ENCODE data around the gene KCNK13.

KCNK13 gene

GRCh38 chr14:90132821-90133570, 71.2 kb downstream of the KCNK13 start:
- no peaks in the 10 kb centered on the region for H3K4me1 ChIP-seq (ENCODE audit: control insufficient read depth in 1 of 2, insufficient read depth in 1 of 2, low read depth in 1 of 2, low read length in 1 of 2)
- no peaks in the 10 kb centered on the region for H3K36me3 ChIP-seq
- H3K27me3 ChIP-seq, result peaks cover 10% of the 10 kb centered on the region
- H3K9me3 ChIP-seq, result no peaks in the 10 kb centered on the region
- TF ChIP-seq CTCF (IDR thresholded peaks at IDR 0.05), result no peak
- no peak overlapping the region for H3K27ac ChIP-seq
- H3K4me3 ChIP-seq (ENCODE audit: low read depth in 1 of 2, low read length in 1 of 2), result no peak overlapping the region

GRCh38 chr14:90136904-90137303, 75.1 kb downstream of the KCNK13 start:
- Histone ChIP-seq H3K4me1 (ENCODE audit: control insufficient read depth in 1 of 2, insufficient read depth in 1 of 2, low read depth in 1 of 2, low read length in 1 of 2) (no peaks in the 10 kb centered on the region), H3K27me3 (peaks cover 9% of the 10 kb centered on the region), H3K36me3 (no peaks in the 10 kb centered on the region), H3K4me3 (ENCODE audit: low read depth in 1 of 2, low read length in 1 of 2) (no peak overlapping the region), H3K9me3 (no peaks in the 10 kb centered on the region), H3K27ac (no peak overlapping the region)
- TF ChIP-seq CTCF (IDR thresholded peaks at IDR 0.05), result no peak

- no peak overlapping the region for H3K4me3 ChIP-seq (ENCODE audit: low read depth in 1 of 2, low read length in 1 of 2)
- H3K27ac ChIP-seq, result no peak overlapping the region
- H3K27me3 ChIP-seq, result peaks cover 6% of the 10 kb centered on the region
- H3K36me3 ChIP-seq, result no peaks in the 10 kb centered on the region
- H3K4me1 ChIP-seq (ENCODE audit: control insufficient read depth in 1 of 2, insufficient read depth in 1 of 2, low read depth in 1 of 2, low read length in 1 of 2), result no peaks in the 10 kb centered on the region
- no peak for TF ChIP-seq CTCF (IDR thresholded peaks at IDR 0.05)
- H3K9me3 ChIP-seq, result no peaks in the 10 kb centered on the region
Measured at GRCh38 chr14:90137807-90138206, 76.0 kb downstream of the KCNK13 start.

- no peak for TF ChIP-seq CTCF (IDR thresholded peaks at IDR 0.05)
- no peak overlapping the region for H3K27ac ChIP-seq
- H3K4me1 ChIP-seq (ENCODE audit: control insufficient read depth in 1 of 2, insufficient read depth in 1 of 2, low read depth in 1 of 2, low read length in 1 of 2), result no peaks in the 10 kb centered on the region
- no peak overlapping the region for H3K4me3 ChIP-seq (ENCODE audit: low read depth in 1 of 2, low read length in 1 of 2)
- H3K36me3 ChIP-seq, result no peaks in the 10 kb centered on the region
- H3K9me3 ChIP-seq, result no peaks in the 10 kb centered on the region
- H3K27me3 ChIP-seq, result peaks cover 12% of the 10 kb centered on the region
Measured at GRCh38 chr14:90139199-90139598, 77.4 kb downstream of the KCNK13 start.

GRCh38 chr14:90140298-90140955, 78.6 kb downstream of the KCNK13 start:
- H3K27me3 ChIP-seq, result peaks cover 19% of the 10 kb centered on the region
- no peak overlapping the region for H3K4me3 ChIP-seq (ENCODE audit: low read depth in 1 of 2, low read length in 1 of 2)
- H3K27ac ChIP-seq, result no peak overlapping the region
- TF ChIP-seq CTCF (IDR thresholded peaks at IDR 0.05), result no peak
- no peaks in the 10 kb centered on the region for H3K4me1 ChIP-seq (ENCODE audit: control insufficient read depth in 1 of 2, insufficient read depth in 1 of 2, low read depth in 1 of 2, low read length in 1 of 2)
- no peaks in the 10 kb centered on the region for H3K36me3 ChIP-seq
- no peaks in the 10 kb centered on the region for H3K9me3 ChIP-seq
